ENCODE measurements around the gene APOLD1. TPM values are rescaled to one million over a fixed set of nuclear protein-coding genes. Genes with fewer than 3 reads are reported as not detected.

Gene APOLD1
- polyA plus RNA-seq, 1 donor from 2014 or later: 1.1 TPM

DNA sequence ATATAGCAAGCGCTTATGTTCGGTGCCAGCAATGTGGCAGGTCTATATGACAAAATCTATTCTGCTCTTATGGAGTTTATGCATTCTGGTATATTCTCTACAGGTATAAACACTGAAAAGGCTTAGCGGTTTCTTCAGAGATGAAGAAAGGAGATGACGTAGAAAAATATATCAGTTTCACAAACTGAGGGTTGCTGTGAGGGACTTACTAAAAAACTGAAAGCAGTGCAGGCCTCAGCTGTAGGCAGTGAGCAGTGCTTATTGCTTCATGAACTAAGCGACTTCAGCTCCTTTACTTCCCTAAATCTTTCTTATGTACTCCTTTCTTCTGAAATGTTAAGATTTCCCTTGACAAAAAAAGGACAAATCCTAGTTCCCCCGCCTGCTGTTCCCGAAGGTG lies 32.2 kb downstream of the APOLD1 start:
- Histone ChIP-seq H3K9me3 (ENCODE audit: low read length) (no peaks in the 10 kb centered on the region), H3K9ac (ENCODE audit: low read length) (no peak overlapping the region), H3K4me3 (ENCODE audit: low read length) (no peak overlapping the region), H2AFZ (ENCODE audit: low read depth, low read length) (no peak overlapping the region), H3K36me3 (ENCODE audit: insufficient read depth, low read length) (no peaks in the 10 kb centered on the region), H3K9me2 (ENCODE audit: insufficient read depth, low read length) (no peaks in the 10 kb centered on the region), H4K20me1 (ENCODE audit: insufficient read depth) (no peaks in the 10 kb centered on the region), H3K27me3 (ENCODE audit: insufficient read depth, low read depth, low read length) (no peaks in the 10 kb centered on the region), H3K79me2 (replicated peaks; ENCODE audit: insufficient read depth, low read length) (peaks cover 29% of the 10 kb centered on the region), H3K4me2 (ENCODE audit: low read length) (no peak overlapping the region), H3K27ac (ENCODE audit: low read length) (no peak overlapping the region), H3F3A (ENCODE audit: insufficient read depth, low read length, poor library complexity, severe bottlenecking) (no peaks in the 10 kb centered on the region)
- no peak for TF ChIP-seq POLR2AphosphoS5 (IDR thresholded peaks at IDR 0.05)
- TF ChIP-seq MXI1 (conservative IDR thresholded peaks at IDR 0.05; ENCODE audit: poor library complexity, severe bottlenecking): no peak
- no peak for TF ChIP-seq EP300 (conservative IDR thresholded peaks at IDR 0.05; ENCODE audit: poor library complexity, severe bottlenecking)
- no peak for TF ChIP-seq CTCF (IDR thresholded peaks at IDR 0.05; ENCODE audit: poor library complexity, severe bottlenecking)
- TF ChIP-seq SMC3 (conservative IDR thresholded peaks at IDR 0.05; ENCODE audit: poor library complexity): no peak
- no peak for TF ChIP-seq RAD21 (conservative IDR thresholded peaks at IDR 0.05)
- TF ChIP-seq EZH2 (IDR thresholded peaks at IDR 0.05; ENCODE audit: borderline replicate concordance, insufficient read depth, low read length, poor library complexity, severe bottlenecking): no peak
- TF ChIP-seq, protein P1, sequence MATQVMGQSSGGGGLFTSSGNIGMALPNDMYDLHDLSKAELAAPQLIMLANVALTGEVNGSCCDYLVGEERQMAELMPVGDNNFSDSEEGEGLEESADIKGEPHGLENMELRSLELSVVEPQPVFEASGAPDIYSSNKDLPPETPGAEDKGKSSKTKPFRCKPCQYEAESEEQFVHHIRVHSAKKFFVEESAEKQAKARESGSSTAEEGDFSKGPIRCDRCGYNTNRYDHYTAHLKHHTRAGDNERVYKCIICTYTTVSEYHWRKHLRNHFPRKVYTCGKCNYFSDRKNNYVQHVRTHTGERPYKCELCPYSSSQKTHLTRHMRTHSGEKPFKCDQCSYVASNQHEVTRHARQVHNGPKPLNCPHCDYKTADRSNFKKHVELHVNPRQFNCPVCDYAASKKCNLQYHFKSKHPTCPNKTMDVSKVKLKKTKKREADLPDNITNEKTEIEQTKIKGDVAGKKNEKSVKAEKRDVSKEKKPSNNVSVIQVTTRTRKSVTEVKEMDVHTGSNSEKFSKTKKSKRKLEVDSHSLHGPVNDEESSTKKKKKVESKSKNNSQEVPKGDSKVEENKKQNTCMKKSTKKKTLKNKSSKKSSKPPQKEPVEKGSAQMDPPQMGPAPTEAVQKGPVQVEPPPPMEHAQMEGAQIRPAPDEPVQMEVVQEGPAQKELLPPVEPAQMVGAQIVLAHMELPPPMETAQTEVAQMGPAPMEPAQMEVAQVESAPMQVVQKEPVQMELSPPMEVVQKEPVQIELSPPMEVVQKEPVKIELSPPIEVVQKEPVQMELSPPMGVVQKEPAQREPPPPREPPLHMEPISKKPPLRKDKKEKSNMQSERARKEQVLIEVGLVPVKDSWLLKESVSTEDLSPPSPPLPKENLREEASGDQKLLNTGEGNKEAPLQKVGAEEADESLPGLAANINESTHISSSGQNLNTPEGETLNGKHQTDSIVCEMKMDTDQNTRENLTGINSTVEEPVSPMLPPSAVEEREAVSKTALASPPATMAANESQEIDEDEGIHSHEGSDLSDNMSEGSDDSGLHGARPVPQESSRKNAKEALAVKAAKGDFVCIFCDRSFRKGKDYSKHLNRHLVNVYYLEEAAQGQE (IDR thresholded peaks at IDR 0.05; ENCODE audit: borderline replicate concordance): no peak
- no peak for TF ChIP-seq TAF1 (IDR thresholded peaks at IDR 0.05; ENCODE audit: low read depth)

DNA sequence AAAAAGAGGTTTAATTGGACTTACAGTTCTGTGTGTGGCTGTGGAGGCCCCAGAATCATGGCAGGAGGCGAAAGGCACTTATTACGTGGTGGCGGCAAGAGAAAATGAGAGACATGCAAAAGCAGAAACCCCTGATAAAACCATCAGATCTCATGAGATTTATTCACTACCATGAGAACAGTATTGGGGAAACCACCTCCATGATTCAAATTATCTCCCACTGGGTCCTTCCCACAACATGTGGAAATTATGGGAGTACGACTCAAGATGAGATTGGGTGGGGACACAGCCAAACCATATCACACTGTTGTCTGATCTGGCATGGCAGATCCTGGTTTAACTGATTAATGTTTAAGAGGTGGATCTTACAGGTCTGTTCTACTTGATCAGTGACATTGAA lies 33.2 kb downstream of the APOLD1 start:
- H3K4me2 ChIP-seq (ENCODE audit: low read length): no peak overlapping the region
- no peak overlapping the region for H3K9ac ChIP-seq (ENCODE audit: low read length)

More for the DNA sequence above, 33.2 kb downstream of the APOLD1 start:
- H4K20me1 ChIP-seq (ENCODE audit: insufficient read depth): no peaks in the 10 kb centered on the region
- H3K27ac ChIP-seq (ENCODE audit: low read length): no peak overlapping the region
- H3F3A ChIP-seq (ENCODE audit: insufficient read depth, low read length, poor library complexity, severe bottlenecking): no peaks in the 10 kb centered on the region
- no peaks in the 10 kb centered on the region for H3K36me3 ChIP-seq (ENCODE audit: insufficient read depth, low read length)
- no peaks in the 10 kb centered on the region for H3K9me3 ChIP-seq (ENCODE audit: low read length)
- no peak for TF ChIP-seq POLR2AphosphoS5 (IDR thresholded peaks at IDR 0.05)
- TF ChIP-seq, protein P1 (IDR thresholded peaks at IDR 0.05; ENCODE audit: borderline replicate concordance): no peak
- peaks cover 24% of the 10 kb centered on the region for H3K79me2 ChIP-seq (replicated peaks; ENCODE audit: insufficient read depth, low read length)
- H3K9me2 ChIP-seq (ENCODE audit: insufficient read depth, low read length): no peaks in the 10 kb centered on the region
- no peak overlapping the region for H3K4me3 ChIP-seq (ENCODE audit: low read length)
- no peaks in the 10 kb centered on the region for H3K27me3 ChIP-seq (ENCODE audit: insufficient read depth, low read depth, low read length)
- no peak overlapping the region for H2AFZ ChIP-seq (ENCODE audit: low read depth, low read length)

Data from neural cell (in vitro differentiated cells).